Thyroid gland (tissue), 4 donors: ENCODE data around the gene QKI.

Experiments used
- CTCF ChIP-seq, 6 experiments: fragments of 200-600 bp in 3 of 6; fragments of 450-650 bp in 3 of 6; sonication (generic) in 3 of 6; IDR thresholded peaks; one replicate each; pipeline ENCODE4 v1.5.1; 2016 to 2019; ENCODE audit warnings: antibody characterized with exemption in 6 of 6, mild to moderate bottlenecking in 2 of 6, inconsistent platforms in 1 of 6, moderate library complexity in 1 of 6
- POLR2A ChIP-seq, 2 donors: fragments of 450-650 bp; IDR thresholded peaks; one replicate each; pipeline ENCODE4 v1.6.1; 2017; ENCODE audit warnings: antibody characterized with exemption in 2 of 2, mild to moderate bottlenecking in 2 of 2, moderate library complexity in 1 of 2

GRCh38 chr6:163538331-163538730 is 123.8 kb downstream of the QKI start:
- TF ChIP-seq CTCF (IDR thresholded peaks at IDR 0.05) (no peak), POLR2A (IDR thresholded peaks at IDR 0.05) (no peak)
